WTC11 (cell line): ENCODE results near the gene BTBD9. TPM values are rescaled to one million over a fixed set of nuclear protein-coding genes. Genes with fewer than 3 reads are reported as not detected.

Experiments
- ATAC-seq: fragments of 200-7000 bp; cut with Tn5 transposase; 2 replicates; pipeline ENCODE4 v1.10.0; 2021; ENCODE audit warnings: mild to moderate bottlenecking, moderate library complexity
- CTCF ChIA-PET: fragments of 300-600 bp; sonication (Branson Sonifier 250); formaldehyde crosslinking; loops from one replicate; lab custom pipeline; 2021; ENCODE audit warnings: antibody characterized with exemption; lab: Charles Lee
- POLR2A ChIA-PET: fragments of 350-600 bp; sonication (Branson Sonifier 250); formaldehyde crosslinking; loops from one replicate; lab custom pipeline; 2021; ENCODE audit warnings: antibody characterized with exemption; lab: Charles Lee
- DNase-seq: peaks from one replicate; pipeline ENCODE4 v3.0.0; 2021; ENCODE audit warnings: low spot score
- H3K27ac Mint-ChIP-seq: 2 replicates; pipeline ENCODE4 v1.8.0; 2021; ENCODE audit warnings: mixed read lengths
- H3K27me3 Mint-ChIP-seq: 2 replicates; pipeline ENCODE4 v1.8.0; 2021; ENCODE audit warnings: low read depth, mild to moderate bottlenecking, moderate library complexity, mixed read lengths
- H3K36me3 Mint-ChIP-seq: 2 replicates; pipeline ENCODE4 v1.8.0; 2021; ENCODE audit warnings: mixed read lengths
- H3K4me1 Mint-ChIP-seq: 2 replicates; pipeline ENCODE4 v1.8.0; 2022; ENCODE audit warnings: mixed read lengths
- H3K4me3 Mint-ChIP-seq: 2 replicates; pipeline ENCODE4 v1.8.0; 2021; ENCODE audit warnings: mild to moderate bottlenecking, moderate library complexity, mixed read lengths
- H3K9me3 Mint-ChIP-seq: 2 replicates; pipeline ENCODE4 v1.8.0; 2021; ENCODE audit warnings: mixed read lengths
- ATF1 ChIP-seq: sonication (generic); formaldehyde crosslinking; IDR thresholded peaks from 2 replicates; pipeline ENCODE4 v1.8.1; 2023; ENCODE audit warnings: mild to moderate bottlenecking, moderate library complexity, missing genetic modification reagents
- CBFB ChIP-seq: sonication (generic); formaldehyde crosslinking; IDR thresholded peaks from 2 replicates; pipeline ENCODE4 v1.8.1; 2022; ENCODE audit warnings: mild to moderate bottlenecking, low read depth, missing genetic modification reagents
- CDX4 ChIP-seq: fragments of 250-450 bp; sonication (Bioruptor Pico); IDR thresholded peaks from 2 replicates; pipeline ENCODE4 v1.9.0; 2021; ENCODE audit warnings: moderate library complexity, mild to moderate bottlenecking, inconsistent platforms, borderline replicate concordance
- FOXK1 ChIP-seq: sonication (generic); formaldehyde crosslinking; IDR thresholded peaks from 2 replicates; pipeline ENCODE4 v1.8.0; 2022; ENCODE audit warnings: mild to moderate bottlenecking, moderate library complexity, missing genetic modification reagents
- HMGA2 ChIP-seq: fragments of 250-450 bp; sonication (Bioruptor Pico); IDR thresholded peaks from 2 replicates; pipeline ENCODE4 v1.4.0; 2021; ENCODE audit warnings: mild to moderate bottlenecking, moderate library complexity
- HMGXB4 ChIP-seq: sonication (generic); formaldehyde crosslinking; IDR thresholded peaks from 2 replicates; pipeline ENCODE4 v1.8.1; 2023; ENCODE audit warnings: mild to moderate bottlenecking, moderate library complexity, missing genetic modification reagents
- JUN ChIP-seq: sonication (generic); formaldehyde crosslinking; IDR thresholded peaks from 2 replicates; pipeline ENCODE4 v1.8.0; 2023; ENCODE audit warnings: mild to moderate bottlenecking, missing genetic modification reagents
- NFE2L1 ChIP-seq: sonication (generic); formaldehyde crosslinking; IDR thresholded peaks from 2 replicates; pipeline ENCODE4 v1.8.1; 2023; ENCODE audit warnings: missing genetic modification reagents
- NR3C1 ChIP-seq: sonication (generic); formaldehyde crosslinking; conservative IDR thresholded peaks from 2 replicates; pipeline ENCODE4 v1.8.1; 2023; ENCODE audit warnings: low read depth, mild to moderate bottlenecking, missing genetic modification reagents
- PRDM15 ChIP-seq: sonication (generic); formaldehyde crosslinking; IDR thresholded peaks from 2 replicates; pipeline ENCODE4 v1.8.0; 2022; ENCODE audit warnings: missing genetic modification reagents
- SMAD4 ChIP-seq: sonication (generic); formaldehyde crosslinking; IDR thresholded peaks from 2 replicates; pipeline ENCODE4 v1.8.0; 2022; ENCODE audit warnings: mild to moderate bottlenecking, missing genetic modification reagents
- USF2 ChIP-seq: sonication (generic); formaldehyde crosslinking; IDR thresholded peaks from 2 replicates; pipeline ENCODE4 v1.8.1; 2023; ENCODE audit warnings: mild to moderate bottlenecking, missing genetic modification reagents, moderate library complexity
- ZNF263 ChIP-seq: sonication (generic); formaldehyde crosslinking; IDR thresholded peaks from 2 replicates; pipeline ENCODE4 v1.8.1; 2022; ENCODE audit warnings: low read depth, mild to moderate bottlenecking, moderate library complexity, missing genetic modification reagents
- ZNF281 ChIP-seq: sonication (generic); formaldehyde crosslinking; IDR thresholded peaks from 2 replicates; pipeline ENCODE4 v1.8.0; 2023; ENCODE audit warnings: mild to moderate bottlenecking, missing genetic modification reagents
- ZNF317 ChIP-seq: sonication (generic); formaldehyde crosslinking; IDR thresholded peaks from 2 replicates; pipeline ENCODE4 v1.8.1; 2023; ENCODE audit warnings: low read depth, mild to moderate bottlenecking, moderate library complexity, missing genetic modification reagents, borderline replicate concordance
- total RNA-seq: library from RNA; stranded (reverse); gene quantifications from 3 replicates; pipeline ENCODE4 v1.2.3, GENCODE V29; 2021

Gene BTBD9
- total RNA-seq, 1 experiment from 2014 or later: 4.2 TPM

- CTCF ChIA-PET: no interaction called here
- POLR2A ChIA-PET: no interaction called here
These were observed 44.5 kb upstream of the BTBD9 start for GRCh38 chr6:38684237-38684636.

More at GRCh38 chr6:38684237-38684636, 44.5 kb upstream of the BTBD9 start:
- H3K9me3 Mint-ChIP-seq: no peaks in the 10 kb centered on the region
- H3K4me3 Mint-ChIP-seq: no peak overlapping the region
- no peak for DNase-seq
- H3K4me1 Mint-ChIP-seq: peaks cover 6% of the 10 kb centered on the region
- H3K36me3 Mint-ChIP-seq: peaks cover 33% of the 10 kb centered on the region
- no peak for TF ChIP-seq HMGXB4 (CRISPR knock-in tag)
- TF ChIP-seq FOXK1: no peak
- TF ChIP-seq SMAD4 (CRISPR knock-in tag): no peak
- no peak for TF ChIP-seq CBFB
- TF ChIP-seq NFE2L1 (CRISPR knock-in tag): no peak
- no peak for TF ChIP-seq CDX4 (CRISPR knock-in tag)
- TF ChIP-seq NR3C1 (CRISPR knock-in tag): no peak
- no peak for TF ChIP-seq ZNF281
- no peak for TF ChIP-seq JUN (CRISPR knock-in tag)
- no peak for TF ChIP-seq PRDM15
- TF ChIP-seq HMGA2 (CRISPR knock-in tag): no peak
- no peak for TF ChIP-seq USF2 (CRISPR knock-in tag)
- no peak for TF ChIP-seq ATF1 (CRISPR knock-in tag)
- no peak for TF ChIP-seq ZNF317 (CRISPR knock-in tag)
- no peak for TF ChIP-seq ZNF263 (CRISPR knock-in tag)
- TF ChIP-seq, all 79 proteins: peak for 0
- Mint-ChIP-seq H3K27ac (no peak overlapping the region), H3K27me3 (no peaks in the 10 kb centered on the region)
- ATAC-seq: no peak
